CD8-positive, alpha-beta memory T cell (primary cell): ENCODE measurements around the gene RNMT. TPM values are rescaled to one million over a fixed set of nuclear protein-coding genes. Genes with fewer than 3 reads are reported as not detected.

Experiments
- CTCF ChIA-PET: fragments of 350-600 bp; sonication (Branson Sonifier 250); formaldehyde crosslinking; loops from one replicate; lab custom pipeline; 2021; ENCODE audit warnings: antibody characterized with exemption; lab: Charles Lee
- POLR2A ChIA-PET: fragments of 350-600 bp; sonication (Branson Sonifier 250); formaldehyde crosslinking; loops from one replicate; lab custom pipeline; 2021; ENCODE audit warnings: antibody characterized with exemption; lab: Charles Lee
- DNase-seq, 5 donors: peaks; one replicate each; pipeline versions ENCODE4 v3.0.0 to v3.0.0-alpha.2; 2020 to 2022; ENCODE audit warnings: mixed read lengths in 1 of 5
- H3K27ac ChIP-seq: one replicate; pipeline ENCODE4 v1.7.0; 2013; ENCODE audit warnings: low read depth, mild to moderate bottlenecking, low read length, moderate library complexity
- H3K27me3 ChIP-seq: 2 replicates; pipeline ENCODE4 v1.7.0; 2013; ENCODE audit warnings: low read length, mild to moderate bottlenecking; ENCODE audit not compliant: insufficient read depth, poor library complexity, severe bottlenecking
- H3K36me3 ChIP-seq: 2 replicates; pipeline ENCODE4 v1.7.0; 2013; ENCODE audit warnings: mild to moderate bottlenecking, low read length, moderate library complexity; ENCODE audit not compliant: insufficient read depth
- H3K4me1 ChIP-seq: 2 replicates; pipeline ENCODE4 v1.7.0; 2013; ENCODE audit warnings: mild to moderate bottlenecking, low read length, moderate library complexity; ENCODE audit not compliant: insufficient read depth
- H3K4me3 ChIP-seq: 2 replicates; pipeline ENCODE4 v1.7.0; 2013; ENCODE audit warnings: mild to moderate bottlenecking, low read length
- H3K9me3 ChIP-seq: 2 replicates; pipeline ENCODE4 v1.7.0; 2013; ENCODE audit warnings: mild to moderate bottlenecking, low read length
- H3K27ac Mint-ChIP-seq, 8 donors: one replicate each; pipeline ENCODE4 v1.8.0; 2020 to 2021; ENCODE audit warnings: mixed read lengths in 8 of 8, mild to moderate bottlenecking in 6 of 8, inconsistent platforms in 3 of 8, moderate library complexity in 3 of 8
- H3K27me3 Mint-ChIP-seq, 2 donors: one replicate each; pipeline ENCODE4 v1.8.0; 2020 to 2021; ENCODE audit warnings: mixed read lengths in 2 of 2, mild to moderate bottlenecking in 1 of 2, moderate library complexity in 1 of 2
- H3K36me3 Mint-ChIP-seq, 3 donors: one replicate each; pipeline ENCODE4 v1.8.0; 2020 to 2021; ENCODE audit warnings: mixed read lengths in 3 of 3, inconsistent platforms in 1 of 3, mild to moderate bottlenecking in 1 of 3
- H3K4me1 Mint-ChIP-seq, 3 donors: one replicate each; pipeline ENCODE4 v1.8.0; 2020 to 2021; ENCODE audit warnings: mixed read lengths in 3 of 3, inconsistent platforms in 1 of 3, mild to moderate bottlenecking in 1 of 3
- H3K4me3 Mint-ChIP-seq, 7 donors: one replicate each; pipeline ENCODE4 v1.8.0; 2020 to 2021; ENCODE audit warnings: mixed read lengths in 7 of 7, mild to moderate bottlenecking in 6 of 7, moderate library complexity in 4 of 7, inconsistent platforms in 2 of 7
- H3K9me3 Mint-ChIP-seq, 5 donors: one replicate each; pipeline ENCODE4 v1.8.0; 2020 to 2022; ENCODE audit warnings: mixed read lengths in 5 of 5, mild to moderate bottlenecking in 3 of 5, moderate library complexity in 2 of 5, inconsistent platforms in 1 of 5
- polyA plus RNA-seq: library from polyadenylated mRNA; unstranded; fragments of 300-500 nt; fragmentation: Illumina TruSeq; gene quantifications from one replicate; pipeline ENCODE4 v1.2.3, GENCODE V29; 2021
- total RNA-seq, 2 experiments: library from RNA; stranded (reverse); gene quantifications; one replicate each; pipeline ENCODE4 v1.2.3, GENCODE V29; 2021

Gene RNMT
- total and polyA plus RNA-seq, 3 experiments from 2014 or later = 42.3 to 52.2 (median 44.6) TPM

DNA sequence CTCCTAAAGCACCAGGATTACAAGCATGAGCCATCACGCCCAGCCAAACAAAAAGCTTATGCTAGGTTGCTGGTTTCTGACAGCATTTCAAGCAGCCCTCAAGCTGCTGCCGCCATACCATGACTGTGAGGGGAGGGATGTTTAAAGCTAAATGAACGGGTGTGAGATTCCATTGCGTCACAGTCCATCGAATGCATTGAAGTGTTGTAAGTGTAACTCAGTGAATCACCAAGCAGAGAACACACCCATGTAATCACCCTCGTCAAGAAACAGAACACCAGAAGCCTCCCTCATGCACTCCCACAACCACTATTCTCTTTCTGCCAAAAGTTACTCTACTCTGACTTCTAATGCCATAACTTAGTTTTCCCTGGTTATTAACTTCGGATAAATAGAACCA is 64.7 kb downstream of the RNMT start:
- no peaks in the 10 kb centered on the region for H3K36me3 Mint-ChIP-seq
- peaks cover 3% of the 10 kb centered on the region for H3K27me3 ChIP-seq
- no peak overlapping the region for H3K27ac Mint-ChIP-seq
- ChIA-PET CTCF (no interaction called here), POLR2A (no interaction called here)
- H3K4me3 ChIP-seq = no peak overlapping the region
- peaks cover 0 to 8% (median 6%) of the 10 kb centered on the region in 5 donors for H3K9me3 Mint-ChIP-seq
- H3K4me3 Mint-ChIP-seq = no peak overlapping the region
- no peak for DNase-seq
- no peaks in the 10 kb centered on the region for H3K4me1 ChIP-seq
- H3K9me3 ChIP-seq = no peaks in the 10 kb centered on the region
- no peaks in the 10 kb centered on the region for H3K36me3 ChIP-seq
- H3K4me1 Mint-ChIP-seq = no peaks in the 10 kb centered on the region
- peaks cover 10 to 17% of the 10 kb centered on the region in 2 donors for H3K27me3 Mint-ChIP-seq
- no peak overlapping the region for H3K27ac ChIP-seq

DNA sequence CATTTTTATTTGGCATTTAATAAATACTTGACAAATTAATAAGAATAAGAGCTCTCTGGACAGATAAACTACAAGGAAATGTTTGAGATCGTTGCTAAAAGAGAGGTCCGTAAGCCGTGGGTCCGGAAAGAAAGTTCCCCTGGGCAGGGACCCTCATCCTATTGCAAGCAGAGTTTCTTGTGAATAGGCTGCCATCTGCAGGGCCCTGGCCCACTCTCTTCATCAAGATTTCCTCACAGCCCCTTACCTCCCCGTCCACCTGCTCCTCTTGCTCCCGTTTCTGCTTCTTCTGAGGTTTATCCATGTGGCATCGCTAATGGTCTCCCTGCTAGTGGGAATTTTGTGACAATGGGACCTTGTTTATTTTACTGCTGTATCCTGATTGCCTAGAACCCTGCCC is 67.3 kb downstream of the RNMT start:
- Histone ChIP-seq H3K27ac (no peak overlapping the region), H3K36me3 (no peaks in the 10 kb centered on the region), H3K4me1 (no peaks in the 10 kb centered on the region), H3K9me3 (no peaks in the 10 kb centered on the region), H3K4me3 (no peak overlapping the region), H3K27me3 (peaks cover 8% of the 10 kb centered on the region)
- H3K36me3 Mint-ChIP-seq = no peaks in the 10 kb centered on the region
- peaks cover 0 to 4% (median 0%) of the 10 kb centered on the region in 5 donors for H3K9me3 Mint-ChIP-seq
- POLR2A ChIA-PET = no interaction called here
- peaks cover 19 to 42% of the 10 kb centered on the region in 2 donors for H3K27me3 Mint-ChIP-seq
- CTCF ChIA-PET = no interaction called here
- H3K4me3 Mint-ChIP-seq = no peak overlapping the region
- no peak for DNase-seq
- no peaks in the 10 kb centered on the region for H3K4me1 Mint-ChIP-seq
- no peak overlapping the region for H3K27ac Mint-ChIP-seq

DNA sequence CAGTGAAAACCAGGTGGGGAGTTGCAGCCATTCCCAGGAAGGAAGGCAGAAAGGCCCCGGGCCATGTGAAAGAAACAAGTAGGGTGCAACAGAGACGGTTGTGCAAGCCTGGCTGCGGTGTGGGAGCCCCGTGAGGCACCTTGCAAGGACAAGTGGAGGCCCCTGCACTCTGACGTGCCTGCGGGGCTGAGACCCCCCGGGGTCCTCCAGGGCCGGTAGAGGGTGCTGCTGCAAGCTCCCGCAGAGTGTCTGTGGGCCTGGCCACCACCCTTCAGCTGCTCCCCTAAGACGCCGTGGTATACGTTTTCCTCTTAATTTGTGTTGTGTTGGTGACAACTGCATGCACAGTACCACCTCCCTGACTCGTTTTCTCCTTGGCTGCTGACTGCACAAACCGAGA is 70.0 kb downstream of the RNMT start:
- no peaks in the 10 kb centered on the region for H3K9me3 ChIP-seq
- Mint-ChIP-seq H3K36me3 (peaks cover 0 to 2% (median 0%) of the 10 kb centered on the region in 3 donors), H3K9me3 (peaks cover 0 to 5% (median 0%) of the 10 kb centered on the region in 5 donors), H3K27ac (no peak overlapping the region), H3K27me3 (peaks cover 30 to 57% of the 10 kb centered on the region in 2 donors), H3K4me1 (peaks cover 3 to 8% (median 5%) of the 10 kb centered on the region in 3 donors), H3K4me3 (no peak overlapping the region)
- no peaks in the 10 kb centered on the region for H3K36me3 ChIP-seq
- H3K27ac ChIP-seq = no peak overlapping the region
- no peak for DNase-seq
- H3K4me1 ChIP-seq = no peaks in the 10 kb centered on the region
- H3K4me3 ChIP-seq = no peak overlapping the region
- ChIA-PET POLR2A (no interaction called here), CTCF (no interaction called here)
- H3K27me3 ChIP-seq = peaks cover 5% of the 10 kb centered on the region

DNA sequence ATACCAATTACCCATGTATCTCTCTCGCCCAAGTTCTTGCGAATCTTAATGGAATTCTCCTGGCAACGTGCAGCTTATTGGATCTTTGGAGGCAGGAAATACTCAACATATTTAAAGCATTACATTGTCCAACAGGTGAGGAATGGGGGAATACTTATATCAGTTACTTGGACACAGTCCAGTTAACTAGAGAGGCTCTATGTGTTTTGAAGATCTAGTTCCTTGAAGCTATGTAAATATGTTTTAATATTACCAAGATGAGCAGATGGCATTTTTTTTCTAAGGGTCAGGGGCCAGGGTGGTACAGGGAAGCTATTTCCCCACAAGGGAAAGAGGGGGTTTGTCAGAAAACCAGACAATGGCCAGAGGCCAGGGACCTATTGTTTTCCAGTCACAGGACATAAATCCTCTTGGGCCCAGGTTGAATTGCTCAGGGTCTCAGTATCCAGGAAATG is 70.7 kb downstream of the RNMT start:
- Histone ChIP-seq H3K27me3 (peaks cover 5% of the 10 kb centered on the region), H3K9me3 (no peaks in the 10 kb centered on the region), H3K36me3 (no peaks in the 10 kb centered on the region), H3K4me3 (no peak overlapping the region), H3K4me1 (no peaks in the 10 kb centered on the region), H3K27ac (no peak overlapping the region)
- Mint-ChIP-seq H3K4me3 (no peak overlapping the region), H3K9me3 (peaks cover 0 to 5% (median 0%) of the 10 kb centered on the region in 5 donors), H3K27me3 (peaks cover 33 to 60% of the 10 kb centered on the region in 2 donors), H3K4me1 (peaks cover 3 to 8% (median 5%) of the 10 kb centered on the region in 3 donors), H3K36me3 (peaks cover 0 to 2% (median 0%) of the 10 kb centered on the region in 3 donors), H3K27ac (peak overlapping the region in 1 of 8 donors; percentile 28)
- POLR2A ChIA-PET = no interaction called here
- DNase-seq = no peak
- CTCF ChIA-PET = no interaction called here

DNA sequence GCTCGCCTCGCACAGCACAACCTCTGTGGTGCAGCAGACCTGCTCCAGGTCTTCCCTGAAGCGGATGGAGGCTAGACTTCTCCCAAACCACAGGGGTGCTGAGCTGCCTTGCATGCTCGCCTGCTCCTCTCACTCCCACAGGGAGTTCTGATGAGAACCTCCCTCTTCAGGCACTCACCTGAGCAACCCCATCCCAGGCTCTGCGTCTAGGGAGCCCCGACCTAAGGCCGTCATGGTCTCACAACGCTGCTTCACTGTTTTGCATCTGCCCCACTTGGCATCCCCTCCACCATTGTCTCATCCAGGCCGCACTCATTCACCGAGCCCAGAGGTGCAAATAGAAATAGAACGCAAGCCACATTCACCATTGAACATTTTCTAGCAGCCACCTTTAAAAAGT is 72.9 kb downstream of the RNMT start:
- ChIA-PET POLR2A (no interaction called here), CTCF (no interaction called here)
- peaks cover 44 to 74% of the 10 kb centered on the region in 2 donors for H3K27me3 Mint-ChIP-seq
- no peak for DNase-seq
- H3K36me3 Mint-ChIP-seq = peaks cover 0 to 4% (median 2%) of the 10 kb centered on the region in 3 donors
- no peak overlapping the region for H3K27ac Mint-ChIP-seq
- Histone ChIP-seq H3K27ac (no peak overlapping the region), H3K27me3 (peaks cover 8% of the 10 kb centered on the region), H3K9me3 (no peaks in the 10 kb centered on the region), H3K4me1 (no peaks in the 10 kb centered on the region), H3K4me3 (no peak overlapping the region), H3K36me3 (no peaks in the 10 kb centered on the region)
- H3K9me3 Mint-ChIP-seq = peaks cover 0 to 3% (median 0%) of the 10 kb centered on the region in 5 donors
- peaks cover 3 to 8% (median 5%) of the 10 kb centered on the region in 3 donors for H3K4me1 Mint-ChIP-seq
- no peak overlapping the region for H3K4me3 Mint-ChIP-seq

DNA sequence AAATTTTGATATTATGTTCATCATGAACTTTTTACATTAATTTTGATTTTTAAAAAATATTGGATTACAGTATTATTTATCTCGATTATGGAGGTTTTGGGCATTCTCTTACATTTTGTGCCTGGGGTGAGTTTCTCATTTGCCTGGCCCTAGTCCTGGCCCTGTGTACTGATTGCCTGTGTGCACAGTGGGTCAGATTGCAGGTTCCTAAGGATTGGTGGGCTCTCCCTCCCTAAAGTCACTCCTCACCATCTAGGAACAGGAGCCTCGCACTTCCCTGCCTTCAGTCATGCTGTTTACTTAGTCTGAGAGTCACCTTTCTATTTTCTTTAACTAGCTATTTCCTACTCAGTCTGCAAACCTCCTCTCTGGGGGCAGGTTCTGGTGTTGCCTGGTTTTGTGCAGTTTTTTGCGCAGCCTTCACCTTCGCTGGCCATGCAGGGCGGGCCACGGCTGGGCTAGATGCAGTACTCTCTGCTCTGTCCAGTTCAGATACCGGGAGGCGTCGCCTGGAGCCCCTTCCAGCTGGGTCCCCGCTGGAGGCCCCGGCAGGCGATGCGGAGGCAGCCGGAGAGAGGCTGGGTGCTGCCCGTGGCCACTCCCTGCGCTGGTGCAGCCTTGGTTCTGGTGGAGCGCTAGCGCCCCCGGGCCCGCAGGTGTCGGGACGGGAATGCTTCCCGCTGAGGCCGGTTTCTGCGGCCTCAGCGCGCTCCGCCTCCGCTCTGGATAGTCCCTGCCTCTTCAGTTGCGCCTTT is 74.2 kb downstream of the RNMT start:
- H3K36me3 Mint-ChIP-seq = peaks cover 0 to 4% (median 2%) of the 10 kb centered on the region in 3 donors
- peaks cover 54 to 82% of the 10 kb centered on the region in 2 donors for H3K27me3 Mint-ChIP-seq
- H3K4me1 ChIP-seq = no peaks in the 10 kb centered on the region
- peak overlapping the region in 1 of 8 donors; percentile 43 for H3K27ac Mint-ChIP-seq
- peaks cover 12% of the 10 kb centered on the region for H3K27me3 ChIP-seq
- H3K4me3 ChIP-seq = no peak overlapping the region
- H3K9me3 Mint-ChIP-seq = peaks cover 0 to 3% (median 0%) of the 10 kb centered on the region in 5 donors
- peak in 1 of 5 donors; percentile 16 for DNase-seq
- H3K4me3 Mint-ChIP-seq = peak overlapping the region in 1 of 7 donors; percentile 1
- no peaks in the 10 kb centered on the region for H3K9me3 ChIP-seq
- ChIA-PET POLR2A (no interaction called here), CTCF (no interaction called here)
- no peaks in the 10 kb centered on the region for H3K36me3 ChIP-seq
- H3K4me1 Mint-ChIP-seq = peaks cover 3 to 8% (median 5%) of the 10 kb centered on the region in 3 donors
- no peak overlapping the region for H3K27ac ChIP-seq

DNA sequence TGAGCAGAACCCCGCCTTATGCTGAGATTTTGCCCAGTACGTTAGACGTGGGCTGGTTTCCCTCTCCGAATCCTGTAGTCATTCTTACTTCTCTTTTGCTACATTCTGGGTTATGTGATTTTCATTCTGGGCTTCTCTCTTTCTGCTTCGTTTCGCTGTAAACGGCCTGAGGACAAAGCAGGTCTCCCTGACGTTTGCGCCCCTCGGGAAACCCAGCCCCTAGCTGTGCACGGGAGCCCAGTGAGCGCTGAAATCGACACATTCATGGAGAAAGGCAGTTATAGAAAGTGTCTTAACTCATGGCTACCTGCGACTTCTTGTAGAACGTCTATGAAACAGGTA is 74.8 kb downstream of the RNMT start:
- peak overlapping the region in 1 of 8 donors; percentile 43 for H3K27ac Mint-ChIP-seq
- H3K4me3 Mint-ChIP-seq = peak overlapping the region in 4 of 7 donors; percentile 1 to 52 (median 42)
- H3K9me3 Mint-ChIP-seq = peaks cover 0 to 3% (median 0%) of the 10 kb centered on the region in 5 donors
- peaks cover 0 to 4% (median 2%) of the 10 kb centered on the region in 3 donors for H3K36me3 Mint-ChIP-seq
- peaks cover 50 to 83% of the 10 kb centered on the region in 2 donors for H3K27me3 Mint-ChIP-seq
- Histone ChIP-seq H3K27ac (no peak overlapping the region), H3K36me3 (no peaks in the 10 kb centered on the region), H3K27me3 (peaks cover 12% of the 10 kb centered on the region), H3K4me3 (no peak overlapping the region), H3K4me1 (no peaks in the 10 kb centered on the region), H3K9me3 (no peaks in the 10 kb centered on the region)
- POLR2A ChIA-PET = no interaction called here
- CTCF ChIA-PET = no interaction called here
- DNase-seq = no peak
- peaks cover 3 to 8% (median 5%) of the 10 kb centered on the region in 3 donors for H3K4me1 Mint-ChIP-seq

DNA sequence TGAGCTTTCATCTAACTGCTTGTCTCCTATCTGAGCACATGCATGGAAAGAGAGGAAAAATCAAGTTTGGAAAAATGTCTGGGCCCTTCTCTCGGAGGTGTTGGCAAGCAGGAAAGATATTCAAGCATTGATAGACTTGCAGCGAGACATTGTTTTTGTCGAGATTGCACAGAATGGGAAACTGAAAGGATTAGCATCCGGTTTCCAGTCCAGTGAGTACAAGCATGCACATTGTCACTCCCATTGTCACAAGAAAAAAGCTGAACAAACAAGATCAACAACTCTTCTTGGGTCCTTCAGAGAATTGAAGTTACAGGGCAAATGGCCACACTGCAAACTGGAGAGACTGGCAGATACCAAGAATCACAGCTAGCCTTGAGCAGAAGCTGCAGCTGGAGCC is 77.8 kb downstream of the RNMT start:
- no peaks in the 10 kb centered on the region for H3K36me3 ChIP-seq
- no peak for DNase-seq
- H3K4me3 Mint-ChIP-seq = no peak overlapping the region
- H3K27ac Mint-ChIP-seq = no peak overlapping the region
- H3K4me3 ChIP-seq = no peak overlapping the region
- H3K27me3 Mint-ChIP-seq = peaks cover 44 to 62% of the 10 kb centered on the region in 2 donors
- H3K36me3 Mint-ChIP-seq = peaks cover 0 to 4% (median 2%) of the 10 kb centered on the region in 3 donors
- H3K9me3 ChIP-seq = no peaks in the 10 kb centered on the region
- H3K4me1 ChIP-seq = no peaks in the 10 kb centered on the region
- ChIA-PET POLR2A (no interaction called here), CTCF (interaction anchor here (4.6 kb wide), 1 partner anchor 9 kb away, joined by 29 read pairs; no protein-coding TSS in a partner anchor)
- H3K4me1 Mint-ChIP-seq = peaks cover 3 to 8% (median 5%) of the 10 kb centered on the region in 3 donors
- H3K27me3 ChIP-seq = peaks cover 8% of the 10 kb centered on the region
- H3K9me3 Mint-ChIP-seq = no peaks in the 10 kb centered on the region
- no peak overlapping the region for H3K27ac ChIP-seq
